Measurements from ENCODE around the gene MAEA.
"Not testable (repeated sequence)": the region's sequence is repeated elsewhere in the genome, so short reads cannot be mapped to it uniquely, and the experiment has no call there.

Gene MAEA

DNA sequence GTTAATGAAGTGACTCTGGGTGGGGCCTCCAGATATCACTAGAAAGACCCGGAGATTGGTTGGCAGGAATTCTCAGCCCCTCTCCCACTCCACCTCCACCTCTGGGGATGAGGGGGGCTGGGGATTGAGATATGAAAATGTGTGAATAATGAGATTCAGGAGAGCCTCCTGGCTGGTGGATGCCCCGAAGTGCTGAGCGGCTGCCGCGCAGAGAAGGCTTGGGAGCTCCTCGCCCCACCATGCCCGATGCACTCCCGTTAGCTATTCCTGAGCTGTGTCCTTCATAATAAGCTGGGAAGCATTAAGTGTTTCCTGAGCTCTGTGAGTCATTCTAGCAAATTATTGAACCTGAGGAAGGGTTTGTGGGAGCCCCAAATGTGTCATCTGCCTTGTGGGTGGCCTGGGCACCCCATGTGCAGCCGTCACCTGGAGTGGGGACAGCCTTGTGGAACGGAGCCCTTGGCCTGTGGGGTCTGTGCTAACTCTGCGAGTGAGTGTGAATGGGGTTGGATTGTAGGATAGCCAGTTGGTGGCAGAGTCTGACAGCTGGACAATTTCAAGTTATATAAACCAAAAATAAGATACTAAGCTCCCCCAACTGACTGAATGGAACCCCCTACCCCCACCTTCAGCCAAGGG is 4.4 kb upstream of the MAEA start:
- DNase-seq = no peak

DNA sequence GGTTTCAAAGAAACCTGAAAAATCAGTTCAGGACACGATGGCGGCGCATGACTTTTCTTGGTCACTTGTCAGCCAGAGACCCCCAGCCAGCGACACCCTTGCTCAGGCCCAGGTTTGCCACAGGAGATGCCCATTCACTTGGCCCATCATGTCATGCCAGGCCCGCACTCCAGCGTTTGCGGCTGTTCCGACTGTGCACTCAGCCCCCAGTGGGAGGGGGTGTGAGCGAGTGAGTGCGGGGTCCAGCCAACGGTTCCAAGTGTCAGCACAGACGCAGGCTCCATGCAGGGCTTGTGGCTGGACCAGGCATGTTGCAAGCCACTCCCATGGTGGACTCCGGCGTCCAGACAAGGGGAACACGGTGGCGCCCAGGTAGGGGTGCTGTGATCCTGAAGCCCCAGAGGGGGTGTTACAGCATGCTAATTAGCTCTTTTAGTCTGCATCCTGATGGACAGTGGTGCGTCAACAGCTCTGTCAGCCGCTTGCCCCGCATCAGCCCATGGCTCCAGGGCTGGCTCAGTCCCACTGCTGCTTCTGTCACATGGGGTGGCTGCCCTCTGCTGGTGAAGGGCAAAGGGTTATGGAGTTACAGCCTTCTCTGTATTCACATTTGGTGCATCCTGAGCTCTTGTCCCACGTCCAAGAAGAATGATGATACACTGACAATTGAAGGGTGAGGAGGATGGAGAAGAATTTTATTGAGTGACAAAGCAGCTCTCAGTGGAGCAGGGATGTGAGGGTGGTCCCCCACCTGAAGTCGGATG is 3.7 kb upstream of the MAEA start:
- no peak for DNase-seq

DNA sequence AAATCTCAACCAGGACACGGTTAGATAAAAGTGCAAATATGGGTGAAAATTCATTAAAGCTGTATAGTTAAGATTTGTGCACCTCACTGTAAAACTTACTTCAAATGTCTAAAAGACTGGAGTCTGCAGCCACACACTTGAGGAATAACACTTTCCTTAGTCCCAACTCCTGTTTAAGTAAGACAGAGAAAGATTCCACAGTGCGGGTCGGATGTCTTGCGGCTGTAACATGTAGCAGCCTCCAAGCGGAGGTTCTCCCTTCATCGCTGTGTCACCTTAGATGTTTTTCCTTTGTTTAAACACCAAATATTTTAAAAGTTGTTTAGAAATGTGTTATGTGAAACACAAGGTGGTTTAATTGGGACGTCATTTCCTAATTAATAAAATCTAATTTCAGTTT is 905 bp upstream of the MAEA start:
- no peak for DNase-seq

DNA sequence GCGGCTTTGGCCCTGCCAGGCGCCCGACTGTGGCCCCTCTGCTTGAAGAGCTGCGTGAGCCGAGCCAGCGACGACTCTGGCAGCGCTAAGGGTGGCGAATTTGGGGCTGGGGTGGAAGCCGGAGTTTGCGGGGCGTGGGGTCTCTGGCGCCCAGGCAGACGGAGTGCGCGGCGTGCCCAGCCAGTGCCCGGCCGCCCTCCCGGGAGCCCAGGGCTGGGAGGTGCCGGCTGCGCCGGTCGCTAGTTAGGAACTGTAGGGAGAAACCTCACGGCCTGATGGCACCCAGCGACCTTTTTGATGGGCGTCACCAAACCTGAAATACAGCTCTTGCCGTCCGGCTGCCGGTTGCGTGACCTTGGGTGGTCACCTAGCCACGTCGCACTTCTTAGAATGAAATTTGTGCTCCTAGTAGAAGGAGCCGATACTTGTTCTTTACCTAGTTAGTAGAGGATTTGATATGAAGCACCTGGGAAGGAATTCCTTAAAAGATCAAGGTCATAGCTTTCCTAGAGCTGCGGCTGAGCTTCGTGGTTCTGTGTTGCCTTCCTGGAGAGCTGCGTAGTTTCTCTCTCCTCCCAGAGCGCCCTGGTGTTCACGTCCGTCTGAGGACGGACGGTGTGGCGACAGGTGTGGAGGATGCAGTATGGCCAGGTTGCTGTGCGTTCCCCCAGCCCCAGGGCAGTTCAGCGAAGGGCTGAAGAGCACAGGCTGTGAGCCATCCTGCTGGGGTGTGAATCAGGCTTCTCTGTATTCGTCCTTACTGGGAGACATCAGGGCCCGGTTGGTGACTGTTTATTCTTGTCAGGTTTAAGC is 680 bp downstream of the MAEA start:
- DNase-seq = no peak

DNA sequence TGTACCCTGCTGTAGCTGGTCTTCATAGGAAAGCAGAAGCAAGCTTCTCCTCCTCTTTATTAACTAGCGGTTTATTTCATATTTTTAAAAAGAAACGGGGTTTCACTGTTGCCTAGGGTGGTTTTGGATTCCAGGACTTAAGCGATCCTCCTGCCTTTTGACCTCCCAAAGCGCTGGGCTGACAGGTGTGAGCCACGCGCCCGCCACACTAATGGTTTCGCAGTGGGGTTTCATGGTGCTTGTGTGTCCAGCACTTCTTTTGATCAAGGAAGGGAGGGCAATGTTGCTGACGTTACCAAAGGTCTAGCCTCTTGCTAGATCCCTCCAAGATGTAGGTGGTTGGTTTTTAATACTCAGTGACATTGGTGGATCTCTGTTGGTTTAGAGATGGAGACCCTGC is 1.4 kb downstream of the MAEA start:
- no peak for DNase-seq

DNA sequence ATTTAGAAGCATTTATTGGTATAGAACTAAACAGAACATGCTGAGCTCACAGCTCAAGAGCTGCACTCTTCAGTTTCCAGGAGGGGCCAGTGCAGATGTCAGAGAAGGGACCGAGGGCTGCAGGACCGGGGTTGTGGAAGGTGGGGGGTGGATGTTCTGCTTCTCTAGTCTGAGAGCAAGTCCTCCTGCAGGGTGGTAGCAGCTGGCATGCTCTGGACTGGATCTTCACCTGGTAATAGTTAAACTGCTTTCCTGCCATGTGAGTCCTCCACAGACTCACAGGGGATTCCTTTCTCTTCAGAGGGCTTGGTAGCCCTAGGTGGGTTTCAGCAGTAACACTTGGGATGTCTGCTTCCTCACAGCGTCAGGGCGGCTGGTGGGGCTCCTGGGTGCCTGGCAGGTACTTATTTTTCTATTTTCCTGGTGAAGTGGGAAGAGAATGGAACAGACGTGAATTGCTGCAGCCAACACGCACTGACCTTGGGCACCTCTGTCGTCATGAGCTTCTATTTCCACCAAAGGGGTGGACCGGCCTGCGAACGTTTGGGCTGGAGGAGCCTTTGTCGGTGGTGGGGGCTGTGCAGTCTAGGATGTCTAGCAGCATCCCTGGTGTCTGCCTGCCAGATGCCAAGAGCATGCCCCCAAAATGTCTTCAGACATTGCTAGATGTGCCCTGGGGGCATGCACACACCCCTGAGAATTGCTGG is 2.5 kb downstream of the MAEA start:
- DNase-seq = no peak

DNA sequence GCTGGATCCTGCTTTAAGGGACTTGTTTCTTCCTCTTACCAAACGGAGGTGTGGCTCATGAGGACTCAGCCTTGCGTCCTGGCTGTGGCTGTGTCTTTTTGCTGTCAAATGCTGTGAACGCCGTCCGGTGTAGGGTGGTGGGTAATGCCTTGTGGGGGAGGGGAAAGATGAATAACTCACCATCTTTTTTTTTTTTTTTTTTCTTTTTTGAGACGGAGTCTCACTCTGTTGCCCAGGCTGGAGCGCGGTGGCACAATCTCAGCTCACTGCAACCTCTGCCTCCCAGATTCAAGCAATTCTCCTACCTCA is 3.0 kb downstream of the MAEA start:
- DNase-seq = not testable (repeated sequence)

DNA sequence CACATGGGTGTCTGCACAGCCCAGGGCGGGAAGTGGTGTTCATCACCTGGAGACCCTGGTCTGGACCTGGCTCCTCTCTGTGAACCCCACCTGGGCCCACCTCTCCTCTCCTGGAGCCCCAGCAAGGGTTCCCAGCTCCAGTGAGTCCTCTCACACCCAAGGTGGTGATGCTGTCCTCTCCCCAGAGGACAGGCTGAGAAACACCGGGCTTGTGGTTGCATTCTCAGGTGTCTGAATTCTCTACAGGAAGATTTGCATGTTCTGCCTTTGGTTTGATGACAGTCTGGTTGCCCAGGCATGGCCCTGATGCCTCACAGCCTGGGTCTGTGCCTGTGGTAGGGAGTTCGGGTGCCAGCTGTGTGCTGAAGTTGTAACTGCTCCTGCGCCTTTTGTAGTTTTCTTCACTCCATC is 3.8 kb downstream of the MAEA start:
- DNase-seq = no peak

DNA sequence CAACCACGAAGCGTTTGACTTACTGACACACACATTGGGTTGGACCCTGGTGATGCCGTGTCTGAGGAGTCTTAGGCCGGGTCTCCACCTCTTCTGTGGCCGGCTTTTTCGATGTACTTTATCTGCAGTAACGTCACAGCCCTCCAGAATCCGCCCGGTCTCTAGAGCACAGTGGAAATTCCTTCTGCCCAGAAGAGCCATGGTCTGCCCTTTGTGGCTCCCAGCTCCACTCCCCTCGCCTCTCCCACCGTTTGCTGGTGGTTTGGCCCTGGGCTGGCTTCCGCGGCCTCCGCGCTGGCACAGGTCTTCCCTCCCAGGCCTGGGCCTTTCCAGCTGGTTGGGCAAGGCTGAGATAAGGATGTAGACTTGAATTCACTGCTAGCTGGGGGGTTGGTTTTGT is 4.3 kb downstream of the MAEA start:
- no peak for DNase-seq

DNA sequence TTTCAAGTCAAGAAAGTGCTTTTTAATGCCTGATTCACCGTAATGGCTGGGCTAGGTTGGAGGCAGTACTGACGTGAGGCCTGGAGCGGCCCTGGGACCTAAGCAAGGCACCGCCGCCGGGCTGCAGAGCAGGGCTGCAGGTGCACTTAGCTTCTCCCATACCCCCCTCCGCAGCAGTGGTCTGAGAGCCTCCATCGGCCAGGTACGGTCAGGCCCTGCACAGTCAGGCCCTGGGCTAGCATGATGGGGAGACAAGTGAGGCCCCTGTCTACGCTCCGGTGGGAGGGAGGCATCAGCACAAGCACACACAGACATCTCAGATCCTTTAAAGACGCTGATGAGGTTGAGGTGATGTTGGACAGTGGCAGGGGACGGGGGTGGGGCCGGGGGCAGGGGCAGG is 4.7 kb downstream of the MAEA start:
- no peak for DNase-seq

DNA sequence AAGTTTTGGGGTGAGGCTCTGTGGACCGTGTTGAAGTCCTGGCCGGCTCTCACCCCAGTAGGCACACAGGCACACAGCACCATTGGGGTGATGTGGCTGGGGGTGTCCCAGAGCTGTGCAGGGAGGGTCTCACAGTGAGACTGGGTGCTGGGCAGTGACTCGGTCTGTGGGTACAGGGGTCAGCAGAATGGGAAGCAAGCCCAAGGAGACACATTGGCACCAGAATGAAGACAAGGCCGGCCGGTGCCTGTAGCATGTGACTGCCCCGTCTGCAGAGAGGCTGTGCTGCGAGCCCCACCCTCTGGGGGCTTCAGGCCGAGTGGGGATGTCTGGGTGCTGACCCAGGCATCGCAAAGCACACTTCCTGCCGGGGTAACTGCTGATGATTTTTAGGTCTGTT is 5.2 kb downstream of the MAEA start:
- DNase-seq = no peak

DNA sequence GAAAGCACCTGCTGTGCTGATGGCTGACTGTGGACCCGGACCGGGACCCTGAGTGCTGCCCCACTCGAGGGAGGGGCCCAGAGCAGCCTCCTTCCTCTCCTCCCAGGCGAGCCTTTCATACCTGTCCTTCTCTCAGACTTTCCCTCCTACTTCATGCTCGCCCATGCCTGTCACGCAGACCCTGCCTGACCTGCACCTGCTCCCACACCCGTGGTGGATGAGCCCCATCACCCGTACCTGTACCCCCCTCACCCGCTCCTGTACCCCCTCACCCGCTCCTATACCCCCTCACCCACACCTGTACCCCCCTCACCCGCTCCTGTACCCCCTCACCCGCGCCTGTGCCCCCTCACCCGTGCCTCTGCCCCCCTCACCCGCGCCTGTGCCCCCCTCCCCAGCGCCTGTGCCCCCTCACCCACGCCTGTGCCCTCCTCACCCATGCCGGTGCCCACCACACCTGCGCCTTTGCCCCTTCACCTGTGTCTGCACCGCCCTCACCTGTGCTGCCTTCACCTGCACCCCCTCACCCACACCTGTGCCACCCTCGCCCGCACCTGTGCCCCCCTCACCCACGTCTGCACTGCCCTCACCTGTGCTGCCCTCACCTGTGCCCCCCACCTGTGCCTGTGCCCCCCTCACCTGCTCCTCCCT is 5.8 kb downstream of the MAEA start:
- no peak for DNase-seq

DNA sequence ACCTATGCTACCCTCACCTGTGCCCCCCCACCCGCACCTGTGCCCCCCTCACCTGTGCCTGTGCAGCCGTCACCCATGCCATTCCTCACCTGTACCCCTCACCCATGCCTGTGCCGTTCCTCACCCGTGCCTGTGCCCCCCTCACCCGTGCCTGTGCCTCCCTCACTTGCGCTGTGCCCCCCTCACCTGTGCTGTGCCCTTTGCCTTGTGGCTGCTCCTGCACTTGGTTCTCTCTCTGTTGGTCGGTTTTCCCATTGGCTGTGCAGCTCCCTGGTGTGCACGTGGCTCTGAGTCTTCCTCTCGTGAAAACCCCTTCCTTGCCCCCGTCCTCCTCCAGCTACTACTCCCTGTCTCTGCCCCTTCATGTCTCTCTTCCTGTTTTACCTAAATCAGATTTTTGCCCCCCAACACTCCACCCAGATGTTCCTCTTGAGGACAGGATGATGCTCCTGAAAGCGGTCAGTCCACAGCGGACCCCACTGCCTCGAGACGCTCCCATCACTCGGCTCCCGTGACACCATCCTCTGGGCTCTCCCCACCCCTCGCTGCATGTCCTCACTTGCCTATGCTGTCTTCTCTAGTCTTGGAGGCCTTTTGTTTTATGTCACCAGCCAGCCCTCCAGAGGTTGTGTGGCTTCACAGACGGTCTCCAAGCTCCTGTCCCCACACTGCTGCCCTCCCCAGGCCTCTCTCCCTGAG is 6.8 kb downstream of the MAEA start:
- DNase-seq = no peak

DNA sequence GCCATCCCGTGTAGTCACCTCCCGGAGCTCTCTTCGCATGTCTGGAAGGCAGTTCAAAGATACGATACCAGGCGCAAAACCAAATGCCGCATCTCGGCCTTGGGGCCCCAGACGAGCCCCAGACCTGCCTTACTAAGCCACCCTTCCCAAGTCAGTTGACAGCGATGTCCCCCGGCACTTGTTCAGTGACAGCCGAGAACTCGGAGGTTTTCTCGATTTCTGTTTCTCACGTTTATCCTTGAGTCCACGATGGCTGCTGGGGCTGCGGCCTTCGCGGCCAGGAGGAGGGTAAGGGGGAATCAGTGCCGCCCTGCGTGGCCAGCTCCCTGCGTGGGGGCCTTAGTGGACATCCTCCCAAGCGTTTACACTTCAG is 7.3 kb downstream of the MAEA start:
- no peak for DNase-seq

DNA sequence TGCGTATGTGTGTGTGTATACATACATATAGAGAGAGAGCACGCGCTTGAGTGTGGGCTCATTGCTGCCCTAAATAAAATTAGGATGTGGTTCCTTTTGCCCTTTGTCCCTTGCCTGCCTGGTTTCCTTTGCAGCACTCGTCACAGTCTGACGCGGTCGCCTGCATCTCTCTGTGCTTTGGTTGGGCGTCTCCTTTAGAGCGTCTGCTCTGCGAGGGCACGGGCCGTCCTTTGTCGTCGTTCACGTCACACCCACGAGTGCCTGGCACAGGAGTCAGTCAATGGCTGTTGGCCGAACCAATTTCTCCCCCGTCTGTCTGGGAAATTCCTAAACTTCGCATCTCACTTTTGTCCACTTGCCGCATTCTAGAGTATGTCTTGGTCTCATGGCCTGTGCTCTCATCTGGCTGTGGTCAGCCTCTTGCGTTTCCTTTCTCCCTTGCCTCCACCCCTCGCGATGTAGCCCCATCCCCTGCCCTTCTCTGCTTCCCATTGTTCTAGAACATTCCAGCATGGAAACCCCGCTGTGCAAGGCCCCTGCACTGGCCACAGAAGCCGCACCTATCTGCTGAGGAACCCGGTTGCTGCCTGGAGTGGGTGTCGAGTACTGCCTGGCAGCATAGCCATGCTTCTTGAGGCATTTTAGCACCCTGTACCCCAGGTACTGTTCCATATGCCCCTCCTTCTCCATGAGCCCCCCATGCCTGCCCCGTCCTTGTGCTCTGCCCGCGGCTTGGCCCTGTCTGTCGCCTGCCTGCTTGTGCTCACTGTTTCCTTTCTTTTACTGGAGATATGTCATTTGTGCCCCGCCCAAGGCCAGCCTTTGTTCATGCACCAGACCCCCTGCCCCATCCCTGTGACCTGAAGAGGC is 8.0 kb downstream of the MAEA start:
- DNase-seq = no peak

DNA sequence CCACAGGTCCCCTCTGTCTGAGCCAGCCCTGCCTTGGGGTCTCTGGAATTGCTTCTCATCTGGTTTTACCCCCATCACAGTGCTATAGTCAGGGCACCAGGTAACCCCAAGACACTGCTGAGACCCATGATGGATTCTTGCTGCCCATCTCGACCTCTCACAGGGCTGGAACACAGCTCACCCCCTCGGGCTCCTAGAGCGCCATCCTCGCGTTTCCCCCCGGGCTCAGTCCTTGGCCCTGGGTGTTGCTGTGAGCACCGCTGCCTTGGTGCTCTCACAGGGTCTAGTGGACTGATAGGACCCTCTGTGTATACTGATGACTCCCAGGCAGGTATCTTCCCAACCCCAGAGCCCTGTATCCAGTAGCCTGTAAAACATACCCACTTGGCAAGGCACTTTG is 8.8 kb downstream of the MAEA start:
- no peak for DNase-seq

DNA sequence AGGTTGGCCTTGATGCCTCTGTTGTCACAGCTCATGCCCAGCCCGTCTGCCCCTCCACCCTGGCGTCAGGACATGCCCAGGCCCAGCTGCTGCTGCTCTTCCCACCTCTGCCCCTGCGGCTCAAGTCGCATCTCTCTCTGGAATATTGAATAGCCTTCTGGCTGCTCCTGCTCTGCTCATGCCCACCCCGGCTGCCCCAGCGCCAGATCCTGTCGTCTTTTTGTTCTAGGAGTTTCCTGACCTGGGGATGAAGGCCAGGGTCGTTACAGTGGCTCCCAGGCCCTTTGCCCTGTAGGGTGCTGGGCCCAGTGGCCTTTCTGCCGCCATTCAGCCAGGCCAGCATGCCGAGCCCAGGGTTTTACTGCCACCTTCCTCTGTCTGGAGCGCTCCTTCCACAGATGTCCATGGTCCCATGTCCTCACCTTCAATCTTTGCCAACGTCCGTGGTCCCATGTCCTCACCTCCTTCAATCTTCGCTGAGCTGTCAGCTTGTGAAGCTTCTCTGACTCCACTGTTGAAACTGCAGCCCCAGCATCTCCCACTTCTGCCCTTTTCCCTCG is 9.7 kb downstream of the MAEA start:
- no peak for DNase-seq

DNA sequence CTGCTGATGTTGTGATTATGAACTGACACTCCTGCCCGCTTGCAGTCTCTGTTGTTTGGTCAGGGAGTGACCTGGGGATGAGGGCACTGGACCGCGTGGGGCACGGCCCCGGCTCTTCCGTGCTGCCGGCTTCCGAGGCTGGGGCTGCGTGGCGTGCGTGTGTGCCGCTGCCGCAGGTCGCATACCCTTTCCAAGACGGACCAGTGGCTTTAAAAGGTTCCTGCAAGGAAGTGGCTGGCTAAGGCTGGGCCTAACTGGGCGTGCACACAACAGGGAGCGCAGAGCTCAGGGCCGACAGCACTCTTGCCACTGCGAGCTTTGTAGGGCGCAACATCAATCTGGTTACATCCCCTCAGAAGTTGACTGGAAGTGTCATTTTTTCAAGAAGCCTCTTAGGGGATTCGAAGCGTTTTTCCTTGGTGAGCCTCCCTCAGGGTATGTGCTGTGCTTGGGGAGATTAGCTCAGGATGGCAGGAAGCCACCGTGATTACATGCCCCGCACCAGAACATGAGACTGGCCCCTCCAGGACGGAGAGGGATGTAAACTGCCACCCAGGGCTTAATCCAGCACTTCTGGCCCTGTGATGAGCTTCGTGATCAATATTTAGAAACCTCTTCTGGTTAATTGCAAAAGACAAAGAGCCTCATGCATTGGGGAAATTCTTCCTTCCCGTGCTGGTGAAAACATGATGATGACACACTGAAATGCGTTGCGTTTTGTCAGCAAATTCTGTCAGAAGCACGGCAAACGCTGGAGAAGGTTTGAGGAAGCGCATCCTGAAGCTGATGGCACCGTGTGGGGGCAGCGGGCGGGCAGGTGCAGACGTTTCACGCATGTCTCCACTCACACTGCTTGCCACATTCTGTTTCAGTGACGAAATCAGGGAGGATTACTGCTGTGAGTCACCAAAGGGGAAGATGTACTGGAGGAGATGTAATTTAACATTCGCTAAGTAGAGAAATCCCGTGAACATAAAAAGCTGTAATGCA is 11.1 kb downstream of the MAEA start:
- no peak for DNase-seq

DNA sequence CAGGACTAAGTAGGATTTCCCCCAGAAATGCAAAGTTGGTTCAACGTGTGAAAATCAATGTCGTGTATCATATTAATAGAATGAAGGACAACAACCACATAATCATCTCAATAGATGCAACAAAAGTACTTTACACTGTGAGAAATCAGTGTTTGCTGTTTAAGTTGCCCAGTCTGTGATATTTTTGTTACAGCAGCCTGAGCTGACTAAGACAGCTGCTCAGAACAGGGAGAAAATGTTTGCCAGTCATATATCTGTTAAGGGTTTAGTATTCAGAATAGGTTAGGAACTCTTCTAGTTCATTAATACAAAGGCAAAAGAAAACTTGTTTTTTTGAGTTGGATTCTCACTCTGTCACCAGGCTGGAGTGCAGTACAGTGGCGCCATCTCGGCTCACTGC is 12.5 kb downstream of the MAEA start:
- DNase-seq = no peak

DNA sequence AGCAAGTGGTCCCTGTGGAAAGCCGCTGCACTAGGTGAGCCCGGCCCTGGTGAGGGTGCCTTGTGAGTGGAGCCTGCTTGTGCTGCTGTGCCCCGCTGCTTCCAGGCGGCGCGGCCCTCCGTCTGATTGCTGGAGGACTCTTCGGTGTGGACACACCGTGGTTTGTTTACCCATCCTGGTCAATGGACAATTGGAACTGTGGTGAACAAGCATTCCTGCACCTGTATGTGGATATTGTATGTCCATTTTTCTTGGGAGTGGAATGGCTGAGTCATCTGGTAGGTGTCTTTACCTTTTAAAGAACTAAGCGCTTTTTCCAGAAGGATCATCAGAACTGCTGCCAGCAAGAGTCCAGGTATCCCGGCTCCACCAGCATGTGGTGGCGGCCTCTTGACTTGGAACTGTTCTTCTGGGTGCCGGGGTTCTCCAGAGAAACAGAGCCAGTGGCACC is 15.6 kb downstream of the MAEA start:
- DNase-seq = no peak

Data from NCI-H1092 treated with DMSO at 0.1 percent for 48 hours (cell line).